HUDEP-2 (cell line): ENCODE results near the gene DDX46.

Source experiments
- DNase-seq, 76 experiments: peaks; one replicate each; lab custom pipeline; 2025; ENCODE audit not compliant: unreplicated experiment in 76 of 76; lab: John Stamatoyannopoulos, UW

The DDX46 gene

DNA sequence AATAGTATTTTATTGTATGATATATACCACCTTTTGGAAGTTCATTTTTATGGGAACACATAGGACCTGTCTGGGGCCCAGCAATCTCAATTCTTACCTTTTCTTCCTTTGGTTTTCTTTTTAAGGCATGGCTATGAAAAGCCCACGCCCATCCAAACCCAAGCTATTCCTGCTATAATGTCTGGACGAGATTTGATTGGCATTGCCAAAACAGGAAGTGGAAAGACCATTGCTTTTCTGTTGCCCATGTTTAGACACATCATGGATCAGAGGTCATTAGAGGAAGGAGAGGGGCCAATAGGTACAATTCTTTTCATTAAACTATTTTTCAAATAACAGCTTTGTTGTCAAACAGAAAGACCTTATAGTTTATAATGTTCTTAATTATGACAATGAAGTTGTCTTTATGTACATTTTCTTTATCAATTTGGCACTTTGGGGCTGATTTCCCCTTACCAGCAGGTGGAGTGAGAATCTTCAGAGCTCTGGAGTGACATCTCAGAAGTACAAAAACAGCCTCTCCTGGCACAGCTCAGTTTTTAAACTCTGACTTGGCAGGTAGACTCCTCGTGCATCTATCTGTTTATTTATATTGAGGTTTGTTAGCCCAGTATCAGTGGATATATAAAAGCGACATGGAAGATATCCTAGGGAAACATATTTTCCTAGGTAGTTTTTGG, 25.8 kb downstream of the DDX46 start:
- peak in 1 of 76 experiments; percentile 3 for DNase-seq

DNA sequence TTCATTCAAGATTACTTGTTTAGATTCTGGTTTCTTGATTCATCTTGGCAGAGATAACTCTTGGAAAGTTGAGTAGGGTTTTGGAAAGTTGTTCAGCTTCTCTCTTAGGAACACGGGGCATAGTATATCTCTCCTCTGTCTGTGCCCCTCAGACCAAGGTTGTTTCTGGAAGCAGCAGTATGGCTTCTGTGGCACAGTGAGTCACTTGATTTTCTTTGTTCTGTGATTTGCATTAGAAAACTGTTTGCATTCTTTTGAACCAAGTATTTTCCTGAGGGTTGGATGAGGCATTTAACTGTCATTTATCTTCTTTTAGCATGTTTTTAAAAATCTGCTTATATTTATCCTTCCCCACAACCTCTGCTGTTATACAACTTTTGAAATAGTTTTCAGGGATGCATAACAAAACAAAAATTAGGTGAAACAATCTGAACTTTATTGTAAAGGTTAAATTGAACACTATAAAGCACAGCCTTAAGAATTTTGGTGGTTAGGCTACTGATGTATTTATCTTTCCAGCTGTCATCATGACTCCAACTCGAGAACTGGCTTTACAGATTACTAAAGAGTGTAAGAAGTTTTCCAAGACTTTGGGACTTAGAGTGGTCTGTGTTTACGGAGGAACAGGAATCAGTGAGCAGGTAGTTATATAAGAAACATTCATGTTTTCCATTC, 26.5 kb downstream of the DDX46 start:
- DNase-seq, result no peak

DNA sequence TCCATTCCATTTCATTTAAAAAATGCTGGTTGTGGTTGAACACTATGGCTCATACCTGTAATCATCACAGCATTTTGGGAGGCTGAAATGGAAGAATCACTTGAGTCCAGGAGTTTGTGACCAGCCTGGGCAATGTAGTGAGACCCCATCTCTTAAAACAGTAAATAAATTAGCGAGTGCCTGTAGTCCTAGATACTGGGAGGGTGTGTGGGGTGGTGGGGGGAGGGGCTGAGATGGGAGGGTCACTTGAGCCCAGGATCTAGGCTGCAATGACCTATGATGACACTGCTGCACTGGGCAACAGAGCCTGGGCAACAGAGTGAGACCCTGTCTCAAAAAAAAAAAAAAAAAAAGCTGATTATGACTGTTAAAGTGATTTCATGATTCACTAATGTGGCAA, 29.1 kb downstream of the DDX46 start:
- no peak for DNase-seq

DNA sequence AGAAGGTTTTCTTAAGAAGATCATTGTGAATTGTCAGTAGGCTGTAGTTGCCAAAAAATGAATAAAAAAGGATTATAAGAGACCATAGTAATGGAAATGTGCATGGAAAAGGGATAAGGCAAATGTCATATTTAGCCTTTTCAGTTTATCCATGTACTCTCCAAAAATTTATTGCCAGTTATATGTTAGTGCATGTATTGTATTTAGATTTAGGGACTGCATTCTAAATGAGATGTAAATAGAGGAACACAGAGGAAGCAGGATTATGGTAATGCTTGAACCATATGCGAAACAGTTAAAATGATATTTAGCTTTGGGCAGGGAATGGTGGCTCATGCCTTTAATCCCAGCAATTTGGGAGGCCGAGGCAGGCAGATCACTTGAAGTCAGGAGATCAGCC, 33.0 kb downstream of the DDX46 start:
- DNase-seq, result no peak

DNA sequence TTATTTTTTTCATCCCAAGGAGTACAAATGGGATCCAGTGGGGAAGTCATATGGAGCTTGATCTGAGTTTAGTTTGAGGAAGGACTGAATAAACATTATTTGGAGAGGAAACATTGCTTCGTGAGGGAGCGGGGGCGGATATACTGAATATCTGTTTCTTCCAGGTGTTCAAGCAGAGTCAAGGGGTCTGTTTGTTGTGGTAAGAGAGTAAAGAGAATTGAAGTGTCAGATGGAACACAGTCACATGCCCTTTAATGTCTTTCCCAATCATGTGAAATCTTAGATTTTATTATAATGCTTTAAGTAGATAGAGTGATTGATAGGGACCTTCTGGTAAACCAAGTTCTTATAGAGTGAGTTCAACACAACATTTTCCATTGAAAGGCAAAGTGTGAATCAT, 33.7 kb downstream of the DDX46 start:
- no peak for DNase-seq

DNA sequence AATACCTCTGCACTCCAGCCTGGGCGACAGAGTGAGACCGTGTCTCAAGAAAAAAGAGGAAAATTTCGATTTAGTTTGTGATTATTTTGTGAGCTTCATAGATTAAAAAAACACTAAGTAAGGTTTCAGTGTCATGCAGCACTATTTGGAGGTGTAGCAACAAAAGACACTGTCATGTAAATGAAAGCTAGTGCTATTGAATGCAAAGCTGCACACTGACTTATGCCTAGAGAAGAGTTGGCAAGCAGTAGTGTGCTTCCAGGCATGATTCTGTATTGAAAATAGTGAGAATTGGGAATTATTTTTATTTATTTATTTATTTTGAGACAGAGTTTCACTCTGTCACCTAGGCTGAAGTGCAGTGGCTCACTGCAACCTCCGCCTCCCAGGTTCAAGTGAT, 34.5 kb downstream of the DDX46 start:
- no peak for DNase-seq

DNA sequence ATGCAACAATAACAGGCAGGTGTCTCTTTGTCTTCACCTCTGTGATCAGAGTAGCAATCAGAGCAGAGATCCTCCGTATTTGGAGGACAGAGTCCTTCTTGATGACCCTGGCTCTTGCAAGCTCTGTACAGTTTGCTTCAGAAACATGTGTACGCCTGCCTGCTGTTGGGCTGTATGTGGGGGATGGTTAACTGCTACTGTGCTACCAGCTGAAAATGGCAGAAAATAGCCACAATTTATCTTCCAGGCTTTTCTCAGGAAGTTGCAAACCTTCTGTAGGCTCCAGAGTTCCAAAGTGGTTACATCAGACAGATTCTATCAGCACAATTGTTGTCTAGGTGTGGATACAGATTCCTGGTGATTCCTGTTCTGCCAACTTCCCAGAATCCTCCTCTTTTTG, 35.5 kb downstream of the DDX46 start:
- no peak for DNase-seq

DNA sequence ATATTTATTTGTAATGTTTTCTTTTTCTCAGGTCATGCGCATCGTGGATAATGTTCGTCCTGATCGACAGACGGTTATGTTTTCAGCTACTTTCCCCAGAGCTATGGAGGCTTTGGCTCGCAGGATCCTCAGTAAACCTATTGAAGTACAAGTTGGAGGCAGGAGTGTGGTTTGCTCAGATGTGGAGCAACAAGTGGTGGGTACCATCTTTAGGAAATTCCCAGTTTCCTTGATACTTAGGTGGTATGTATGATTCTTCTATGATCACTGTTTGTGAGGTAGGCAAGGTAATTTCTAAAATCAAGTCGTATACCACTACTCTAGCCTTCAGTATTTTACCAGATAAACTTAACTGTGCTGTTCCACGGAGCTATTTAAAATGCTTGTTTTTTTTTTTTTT, 36.2 kb downstream of the DDX46 start:
- DNase-seq, result no peak

DNA sequence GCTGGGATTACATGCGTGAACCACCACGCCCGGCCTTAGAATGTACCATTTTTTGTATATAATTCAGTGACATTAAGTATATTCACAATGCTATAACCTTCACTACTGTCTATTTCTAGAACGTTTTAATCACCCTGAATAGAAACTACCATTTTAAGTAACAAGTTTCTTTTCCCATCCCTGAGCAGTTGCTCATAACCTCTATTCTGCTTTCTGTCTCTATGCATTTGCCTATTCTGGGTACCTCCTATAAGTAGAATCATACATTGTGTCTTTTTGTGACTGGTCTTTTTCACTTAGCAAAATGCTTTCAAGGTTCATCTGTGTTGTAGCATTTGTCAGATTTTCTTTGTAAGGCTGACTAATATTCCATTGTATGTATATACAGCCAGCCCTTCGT, 39.9 kb downstream of the DDX46 start:
- DNase-seq, result no peak

DNA sequence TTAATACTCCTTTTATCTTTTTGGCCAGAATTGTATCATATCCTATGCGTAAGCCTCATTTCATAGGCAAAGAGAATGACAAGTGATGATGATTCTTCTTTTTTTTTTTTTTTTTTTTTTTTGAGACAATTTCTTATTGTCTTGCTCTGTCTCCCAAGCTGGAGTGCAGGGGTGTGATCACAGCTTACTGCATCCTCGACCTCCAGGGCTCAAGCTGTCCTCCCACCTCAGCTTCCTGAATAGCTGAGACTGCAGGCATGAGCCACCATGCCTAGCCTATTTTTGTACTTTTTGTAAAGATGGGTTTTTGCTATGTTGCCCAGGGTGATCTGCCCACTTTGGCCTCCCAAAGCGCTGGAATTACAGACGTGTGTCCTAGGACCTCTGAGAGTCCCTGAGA, 45.2 kb downstream of the DDX46 start:
- DNase-seq, result no peak

DNA sequence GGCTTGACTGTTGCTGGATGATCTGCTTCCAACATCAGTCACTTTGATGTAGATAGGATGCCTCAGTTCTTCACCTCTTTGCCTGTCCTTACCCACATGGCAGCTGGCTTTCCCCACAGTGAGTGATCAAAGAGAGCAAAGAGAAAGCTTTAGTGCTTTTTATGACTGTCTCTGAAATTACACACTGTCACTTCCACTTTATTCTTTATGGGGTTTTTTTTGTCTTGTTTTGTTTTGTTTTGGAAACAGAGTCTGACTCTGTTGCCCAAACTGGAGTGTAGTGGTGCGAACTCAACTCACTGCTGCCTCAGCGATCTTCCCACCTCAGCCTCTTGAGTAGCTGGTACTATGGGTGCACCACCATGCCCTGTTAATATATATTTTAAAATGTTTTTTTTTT, 54.8 kb downstream of the DDX46 start:
- no peak for DNase-seq

DNA sequence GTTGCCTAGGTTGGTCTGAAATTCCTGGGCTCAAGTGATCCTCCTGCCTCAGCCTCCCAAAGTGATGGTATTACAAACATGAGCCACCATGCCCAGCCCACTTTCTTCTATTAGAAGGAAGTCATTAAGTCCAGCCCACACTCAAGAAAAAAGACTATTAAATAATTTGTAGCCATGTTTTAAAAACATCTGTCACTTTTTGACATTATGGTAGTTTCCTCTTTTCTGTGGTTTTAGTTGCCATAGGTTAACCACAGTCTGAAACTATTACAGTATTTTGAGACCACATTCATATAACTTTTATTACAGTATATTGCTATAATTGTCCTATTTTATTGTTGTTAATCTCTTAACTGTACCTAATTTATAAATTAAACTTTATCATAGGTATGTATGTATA, 55.2 kb downstream of the DDX46 start:
- DNase-seq, result no peak

DNA sequence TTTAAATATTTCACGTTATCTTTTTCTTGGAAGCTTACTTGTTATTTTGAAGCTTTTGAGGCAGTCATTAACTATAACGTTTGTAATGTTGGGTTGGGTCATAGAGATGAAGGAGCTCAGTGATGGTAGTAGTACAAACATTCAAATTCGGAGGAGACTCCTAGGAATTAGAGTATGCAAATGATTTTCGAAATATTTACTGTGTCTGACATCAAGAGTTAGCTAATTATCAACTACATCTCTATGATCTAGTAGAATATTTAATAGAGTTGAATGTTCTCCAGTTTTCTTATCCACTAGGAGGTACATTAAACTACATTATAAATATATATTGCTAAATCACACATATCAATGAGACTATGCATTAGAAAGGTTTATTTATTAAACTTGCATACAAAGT, 58.4 kb downstream of the DDX46 start:
- no peak for DNase-seq

DNA sequence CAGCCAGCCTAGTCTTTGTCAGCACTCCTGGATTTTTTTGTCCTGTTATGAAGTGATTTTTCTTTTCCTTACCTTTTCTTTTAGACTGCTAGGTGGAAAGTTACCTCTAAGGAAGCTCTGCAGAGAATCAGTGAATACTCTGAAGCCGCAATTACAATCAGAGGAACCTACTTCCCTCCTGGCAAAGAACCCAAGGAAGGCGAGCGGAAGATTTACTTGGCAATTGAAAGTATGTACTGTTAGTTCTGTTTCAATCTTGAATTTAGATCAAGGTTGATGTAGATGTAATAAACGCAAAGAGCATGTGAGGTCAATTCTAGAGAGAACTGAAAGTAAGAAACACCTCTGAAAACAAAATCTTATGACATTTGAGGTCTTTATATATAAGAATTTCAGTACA, 60.2 kb downstream of the DDX46 start:
- no peak for DNase-seq

DNA sequence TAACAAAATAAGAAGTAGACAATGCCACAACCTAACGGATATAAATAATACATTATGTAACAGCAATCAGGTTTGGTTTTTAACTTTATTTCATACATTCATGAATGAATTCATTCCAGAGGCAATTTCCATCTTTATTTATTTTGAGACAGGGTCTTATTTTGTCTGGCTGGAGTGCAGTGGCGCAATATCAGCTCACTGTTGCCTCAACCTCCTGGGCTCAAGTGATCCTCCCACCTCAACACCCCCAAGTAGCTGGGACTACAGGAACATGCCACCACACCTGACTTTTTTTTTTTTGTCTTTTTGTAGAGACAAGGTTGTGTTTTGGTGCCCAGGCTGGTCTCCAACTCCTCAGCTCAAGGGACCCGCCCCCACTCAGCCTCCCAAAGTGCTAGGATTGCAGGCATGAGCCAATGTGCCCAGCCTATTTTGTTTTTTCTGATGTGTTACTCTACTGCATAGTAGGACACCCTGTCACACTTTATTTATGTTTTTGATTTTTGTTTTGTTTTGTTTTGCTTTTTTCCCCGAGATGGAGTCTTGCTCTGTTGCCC, 60.9 kb downstream of the DDX46 start:
- no peak for DNase-seq

DNA sequence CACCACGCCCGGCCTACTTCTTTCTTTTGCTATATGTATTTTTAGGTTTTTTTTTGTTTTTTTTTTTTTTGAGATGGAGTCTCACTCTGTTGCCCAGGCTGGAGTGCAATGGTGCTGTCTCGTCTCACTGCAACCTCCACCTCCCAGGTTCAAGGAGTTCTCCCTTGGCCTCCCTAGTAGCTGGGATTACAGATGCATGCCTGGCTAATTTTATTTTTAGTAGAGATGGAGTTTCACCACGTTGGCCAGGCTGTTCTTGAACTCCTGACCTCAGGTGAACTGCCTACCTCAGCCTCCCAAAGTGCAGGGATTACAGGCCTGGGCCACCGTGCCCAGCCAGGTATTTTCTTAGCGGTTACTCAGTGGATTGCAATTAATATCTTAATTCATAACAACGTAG, 63.3 kb downstream of the DDX46 start:
- no peak for DNase-seq

DNA sequence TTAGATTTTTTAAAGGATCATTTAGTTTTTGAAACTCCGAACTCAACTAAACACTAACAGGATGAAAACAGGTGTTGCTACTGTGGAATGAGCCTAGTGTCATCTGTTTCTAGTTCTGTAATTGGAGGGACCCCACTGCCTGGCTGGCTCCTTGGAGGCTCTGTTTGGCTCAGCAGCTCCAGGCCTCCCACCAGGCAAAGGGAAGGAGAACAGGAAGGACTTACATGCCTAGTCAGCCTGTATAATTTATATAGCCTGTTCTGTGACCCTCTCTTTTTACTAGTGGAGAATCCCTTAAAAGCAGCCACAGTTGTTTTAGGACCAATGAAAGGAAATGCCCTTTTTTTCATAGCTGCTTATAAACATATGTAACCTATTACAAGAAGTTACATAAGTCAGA, 66.1 kb downstream of the DDX46 start:
- DNase-seq, result no peak

DNA sequence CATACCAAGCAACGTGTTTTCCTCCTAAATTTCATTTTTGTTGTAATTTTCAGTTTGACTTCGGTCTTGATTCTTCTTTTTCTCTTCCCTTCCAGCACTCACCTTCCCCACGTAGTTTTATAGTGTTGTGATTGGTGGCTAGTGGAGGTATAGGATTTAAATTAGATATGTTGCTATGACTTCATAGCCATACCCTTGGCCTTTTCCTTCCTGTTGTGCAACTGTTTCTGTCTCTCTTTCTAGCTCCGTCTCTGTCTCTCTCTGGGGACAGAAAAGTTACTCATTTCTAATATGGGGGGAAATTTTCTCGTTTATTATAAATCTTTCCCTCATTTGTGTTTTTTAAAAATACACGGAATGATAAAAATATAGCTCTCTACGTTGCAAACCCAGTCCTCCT, 66.6 kb downstream of the DDX46 start:
- DNase-seq, result no peak

DNA sequence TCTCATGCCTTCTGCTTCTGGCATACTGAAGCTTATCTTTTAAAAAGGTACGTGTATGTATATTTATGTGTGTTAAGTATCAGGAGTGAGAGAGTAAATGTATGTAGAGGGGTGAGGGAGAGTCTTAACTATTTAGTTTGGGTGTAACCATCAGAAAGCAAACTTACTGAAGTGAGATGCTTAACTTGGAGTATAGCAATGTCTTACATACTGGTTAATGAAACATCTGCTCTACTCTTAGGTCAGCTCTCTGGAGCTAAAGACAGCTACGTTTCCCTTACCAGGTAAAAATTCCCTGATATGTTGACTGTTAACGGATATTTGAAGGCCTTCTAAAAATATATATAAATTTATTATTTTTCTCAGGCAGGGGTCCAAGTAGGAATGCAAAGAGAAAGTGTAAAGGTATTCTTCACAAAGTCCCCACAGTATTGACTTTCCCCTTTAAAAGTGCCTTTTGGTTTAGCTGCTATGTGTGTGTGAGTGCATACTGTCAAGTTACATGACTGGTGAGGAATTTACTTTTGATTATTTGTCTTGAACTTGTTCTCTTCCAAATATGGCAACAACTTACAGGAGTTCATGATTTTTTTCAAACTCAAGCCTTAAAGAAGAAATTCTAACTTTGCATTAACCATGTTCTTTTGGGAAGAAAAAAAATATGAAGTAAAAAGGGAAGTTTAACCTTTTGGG, 74.9 kb downstream of the DDX46 start:
- no peak for DNase-seq

DNA sequence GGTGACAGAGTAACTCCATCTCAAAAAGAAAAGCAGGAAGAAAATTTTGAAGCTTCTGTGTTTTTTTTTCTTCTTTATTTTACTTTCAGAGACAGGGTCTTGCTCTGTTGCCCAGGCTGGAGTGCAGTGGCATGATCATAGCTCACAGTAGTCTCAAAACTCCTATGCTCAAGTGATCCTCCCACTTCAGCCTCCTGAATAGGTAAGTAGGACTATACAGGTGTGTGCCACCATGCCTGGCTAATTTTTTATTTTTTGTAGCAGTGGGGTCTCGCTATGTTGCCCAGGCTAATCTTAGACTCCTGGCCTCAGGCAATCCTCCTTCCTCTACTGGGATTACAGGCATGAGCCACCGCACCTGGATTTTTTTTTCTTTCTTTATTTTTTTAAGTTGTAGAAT, 77.0 kb downstream of the DDX46 start:
- DNase-seq, result no peak

DNA sequence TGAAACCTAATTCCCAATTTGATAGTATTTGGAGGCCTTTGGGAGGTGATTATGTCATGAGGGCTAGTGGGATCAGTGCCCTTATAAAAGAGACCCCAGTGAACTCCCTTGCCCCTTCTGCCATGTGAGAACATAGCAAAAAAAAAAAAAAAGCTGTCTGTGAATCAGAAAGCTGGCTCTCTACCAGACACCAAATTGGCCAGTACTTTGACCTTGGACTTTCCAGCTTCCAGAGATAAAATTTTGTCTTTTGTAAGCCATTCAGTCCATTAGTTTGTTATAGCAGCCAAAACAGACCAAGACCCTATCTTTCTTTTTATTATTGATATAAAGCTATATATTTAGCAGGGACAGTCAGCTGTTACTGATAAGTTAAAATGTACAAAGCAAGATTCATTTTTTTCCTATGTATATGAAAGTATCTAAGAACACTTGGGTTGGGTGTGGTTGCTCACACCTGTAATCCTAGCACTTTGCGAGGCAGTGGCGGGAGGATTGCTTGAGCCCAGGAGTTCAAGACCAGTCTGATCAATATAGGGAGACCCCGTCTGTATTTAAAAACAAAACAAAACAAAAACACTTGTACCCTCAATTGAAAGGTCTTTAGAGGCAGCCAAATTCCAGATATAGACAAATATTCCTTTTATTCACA, 79.1 kb downstream of the DDX46 start:
- no peak for DNase-seq
